Mesenteric fat pad (tissue), 1 donor: ENCODE results near the gene TNRC6A. TPM values are rescaled to one million over a fixed set of nuclear protein-coding genes. Genes with fewer than 3 reads are reported as not detected.

Source experiments
- DNase-seq: peaks from one replicate; pipeline ENCODE4 v3.0.0-alpha.2; 2020; ENCODE audit warnings: low spot score
- total RNA-seq: library from RNA; stranded (reverse); fragmentation: NEBNext Ultra II Directional; extraction: Animal tissue kit (Norgen Biotek cat#: 25700); gene quantifications from one replicate; pipeline ENCODE4 v1.2.1, GENCODE V29; 2021
- donor health status: DM: yes; HTN: yes; CAD: no.

TNRC6A gene
- total RNA-seq, 1 donor from 2014 or later = 55.3 TPM

GRCh38 chr16:24863582-24864437 is 134.4 kb downstream of the TNRC6A start:
- DNase-seq = no peak

- DNase-seq = peak; percentile 49
Measured at GRCh38 chr16:24869033-24869432, 139.6 kb downstream of the TNRC6A start.

- peak; percentile 45 for DNase-seq
Measured at GRCh38 chr16:24871891-24872290, 142.4 kb downstream of the TNRC6A start.

- no peak for DNase-seq
Measured at GRCh38 chr16:24873028-24873427, 143.6 kb downstream of the TNRC6A start.

- no peak for DNase-seq
Measured at GRCh38 chr16:24875466-24875865, 146.0 kb downstream of the TNRC6A start.

Other genes starting within 250 kb of the TNRC6A start
- 46.1 TPM for gene RBBP6, start 190.1 kb upstream of the TNRC6A start, total RNA-seq
- 0.16 TPM for gene SLC5A11, start 116.3 kb downstream of the TNRC6A start, total RNA-seq